ENCODE measurements around the gene NIPAL1.

- no peak for TF ChIP-seq POLR2A (IDR thresholded peaks at IDR 0.05; ENCODE audit: low read depth, low read length)
- no peak for TF ChIP-seq POLR2AphosphoS5 (IDR thresholded peaks at IDR 0.05; ENCODE audit: low read depth, low read length)
- no peak for TF ChIP-seq TAF1 (IDR thresholded peaks at IDR 0.05; ENCODE audit: low read depth, low read length)
- no peak for TF ChIP-seq SPI1 (IDR thresholded peaks at IDR 0.05; ENCODE audit: low read depth, low read length)
- 0 out of 2 replicates have a peak, but pooled peaks have one; percentile 23 for TF ChIP-seq POU2F2 (IDR thresholded peaks at IDR 0.05; ENCODE audit: low read depth, low read length)
Observed at GRCh38 chr4:48044298-48044697, 27.7 kb downstream of the NIPAL1 start.

Data from GM12891 (cell line).